GM19351 (cell line): ENCODE data around the gene GABRB1.
A peak's percentile ranks its signal among the peaks of the same experiment; 100 is the strongest.
"Not testable (repeated sequence)": the region's sequence is repeated elsewhere in the genome, so short reads cannot be mapped to it uniquely, and the experiment has no call there.

Source experiments
- ATAC-seq: cut with Tn5 transposase; IDR thresholded peaks from one replicate; pipeline ENCODE4 v1.9.1; 2021; ENCODE audit warnings: mild to moderate bottlenecking, moderate library complexity; ENCODE audit not compliant: unreplicated experiment

GABRB1 gene

DNA sequence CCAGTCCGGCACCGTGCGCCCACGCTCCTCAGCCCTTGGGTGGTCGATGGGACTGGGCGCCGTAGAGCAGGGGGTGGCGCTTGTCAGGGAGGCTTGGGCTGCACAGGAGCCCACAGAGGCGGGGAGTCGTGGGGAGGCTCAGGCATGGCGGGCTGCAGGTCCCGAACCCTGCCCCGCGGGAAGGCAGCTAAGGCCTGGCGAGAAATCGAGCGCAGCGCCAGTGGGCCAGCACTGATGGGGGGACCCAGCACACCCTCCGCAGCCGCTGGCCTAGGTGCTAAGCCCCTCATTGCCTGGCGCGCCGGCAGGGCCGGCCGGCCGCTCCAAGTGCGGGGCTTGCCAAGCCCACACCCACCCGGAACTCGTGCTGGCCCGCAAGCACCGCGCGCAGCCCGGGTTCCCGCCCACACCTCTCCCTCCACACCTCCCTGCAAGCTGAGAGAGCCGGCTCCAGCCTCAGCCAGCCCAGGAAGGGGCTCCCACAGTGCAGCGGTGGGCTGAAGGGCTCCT lies 346.7 kb downstream of the GABRB1 start:
- ATAC-seq: not testable (repeated sequence)

DNA sequence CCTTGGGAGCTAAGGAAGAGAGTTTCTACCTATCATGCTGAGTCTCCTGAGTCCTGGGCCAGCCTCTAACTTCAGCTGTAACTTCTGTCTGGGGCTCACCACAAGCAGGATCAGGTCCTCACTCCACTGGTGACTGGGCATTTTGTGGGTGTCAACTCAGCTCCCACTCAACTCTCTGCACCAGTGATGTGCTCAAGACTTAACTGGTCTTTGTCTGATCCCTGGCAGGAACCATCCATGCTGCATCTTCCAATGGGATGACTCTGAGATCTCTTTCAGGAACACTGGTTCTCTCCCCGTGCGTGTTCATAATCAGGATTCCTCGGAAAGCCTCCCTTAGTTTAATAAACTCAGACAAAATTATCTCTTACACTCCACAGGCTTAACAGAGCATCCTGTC lies 349.8 kb downstream of the GABRB1 start:
- no peak for ATAC-seq

DNA sequence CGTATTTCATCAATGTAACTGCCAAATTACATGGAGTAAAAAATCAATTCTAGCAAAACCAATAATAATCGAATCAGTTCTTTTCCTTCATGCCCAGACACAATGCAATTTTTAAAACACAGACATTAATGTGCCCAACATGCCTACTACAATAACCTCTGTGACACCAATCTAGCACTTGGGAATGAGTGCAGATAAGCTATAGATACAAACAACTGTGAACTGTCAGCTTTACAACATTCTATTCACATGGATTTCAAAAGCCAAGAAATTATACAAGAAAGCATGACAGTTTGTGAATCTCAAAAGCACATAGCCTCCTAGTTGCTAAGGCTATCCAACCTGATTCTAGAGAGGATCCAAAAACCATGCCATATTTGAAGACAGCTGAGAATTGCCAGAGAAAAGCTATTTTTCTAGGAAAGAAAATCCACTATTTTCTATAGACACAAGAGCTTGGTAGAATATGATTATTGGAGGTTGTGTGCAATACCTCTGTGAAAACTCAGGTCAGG lies 351.5 kb downstream of the GABRB1 start:
- ATAC-seq: no peak

DNA sequence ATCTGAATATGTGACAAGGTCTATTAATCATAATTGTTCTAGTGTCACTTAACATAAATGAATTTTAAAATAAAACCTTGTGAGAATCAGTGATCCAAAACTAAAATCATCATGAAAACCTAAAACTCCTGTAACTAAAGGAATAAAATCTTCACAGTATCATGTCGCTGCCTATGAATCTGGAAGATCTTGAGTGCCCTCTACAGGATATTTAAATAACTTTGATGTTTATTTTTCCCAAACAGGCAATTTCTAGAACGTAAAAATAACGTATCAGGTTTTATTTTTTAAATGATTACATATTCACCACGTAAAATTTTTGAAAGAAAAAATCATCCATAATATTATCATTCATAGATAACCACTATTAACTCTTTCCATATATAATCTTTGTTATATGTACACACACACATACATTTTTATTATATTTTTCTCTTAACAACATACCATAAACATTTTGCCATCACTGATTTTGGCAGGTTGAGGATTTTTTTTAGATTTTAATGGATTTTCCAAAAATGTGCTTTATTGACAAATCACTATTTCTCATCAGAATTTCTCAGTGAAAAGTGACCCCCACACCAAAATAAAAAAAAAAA lies 352.6 kb downstream of the GABRB1 start:
- peak; percentile 57 for ATAC-seq

DNA sequence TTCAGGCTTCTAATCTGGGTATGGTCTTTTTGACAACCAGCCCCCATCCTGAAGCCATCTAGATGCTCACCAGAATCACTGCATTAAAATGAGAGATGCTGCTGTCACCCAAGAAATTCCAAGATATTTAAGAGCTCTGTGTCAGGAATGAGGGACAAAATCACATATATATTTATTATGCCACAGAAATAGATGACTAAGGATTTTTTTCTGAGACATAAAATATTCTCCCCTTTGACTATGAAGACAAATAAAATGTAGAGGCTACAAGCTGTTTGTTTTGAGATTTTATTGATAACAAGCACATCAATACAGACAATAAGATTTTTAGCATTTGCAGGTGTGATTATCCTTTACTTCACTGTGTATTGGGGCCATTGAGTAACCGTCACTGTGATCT lies 354.8 kb downstream of the GABRB1 start:
- ATAC-seq: no peak

DNA sequence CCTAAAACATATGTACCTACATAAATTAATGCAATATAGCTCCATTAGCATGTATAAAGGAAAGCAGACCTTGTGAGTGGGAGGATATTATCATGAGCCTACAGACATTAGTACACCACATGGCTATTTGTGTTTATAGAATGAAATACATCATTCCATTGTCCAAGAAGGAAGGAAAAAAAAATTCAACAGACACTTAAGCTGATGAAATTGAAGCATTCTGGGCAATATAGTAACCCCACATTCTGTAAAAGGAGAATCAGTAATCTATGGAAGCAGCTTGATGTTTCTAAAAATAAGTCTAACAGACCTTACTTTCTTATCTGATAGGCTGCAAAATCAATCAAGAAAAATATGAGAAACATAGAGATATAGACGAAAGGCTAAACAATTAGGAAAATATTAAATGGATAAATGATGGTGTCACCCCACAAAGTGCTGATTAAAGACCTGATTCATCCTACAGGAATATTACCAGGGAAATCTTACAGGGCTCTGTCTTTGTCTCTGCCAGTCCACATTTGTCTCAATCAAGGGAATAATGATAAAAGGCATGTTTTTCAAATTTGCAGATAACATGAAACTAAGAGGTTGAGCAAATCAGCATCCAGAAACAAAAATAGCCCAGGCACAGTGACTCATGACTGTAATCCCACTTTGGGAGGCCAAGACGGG lies 355.3 kb downstream of the GABRB1 start:
- no peak for ATAC-seq

DNA sequence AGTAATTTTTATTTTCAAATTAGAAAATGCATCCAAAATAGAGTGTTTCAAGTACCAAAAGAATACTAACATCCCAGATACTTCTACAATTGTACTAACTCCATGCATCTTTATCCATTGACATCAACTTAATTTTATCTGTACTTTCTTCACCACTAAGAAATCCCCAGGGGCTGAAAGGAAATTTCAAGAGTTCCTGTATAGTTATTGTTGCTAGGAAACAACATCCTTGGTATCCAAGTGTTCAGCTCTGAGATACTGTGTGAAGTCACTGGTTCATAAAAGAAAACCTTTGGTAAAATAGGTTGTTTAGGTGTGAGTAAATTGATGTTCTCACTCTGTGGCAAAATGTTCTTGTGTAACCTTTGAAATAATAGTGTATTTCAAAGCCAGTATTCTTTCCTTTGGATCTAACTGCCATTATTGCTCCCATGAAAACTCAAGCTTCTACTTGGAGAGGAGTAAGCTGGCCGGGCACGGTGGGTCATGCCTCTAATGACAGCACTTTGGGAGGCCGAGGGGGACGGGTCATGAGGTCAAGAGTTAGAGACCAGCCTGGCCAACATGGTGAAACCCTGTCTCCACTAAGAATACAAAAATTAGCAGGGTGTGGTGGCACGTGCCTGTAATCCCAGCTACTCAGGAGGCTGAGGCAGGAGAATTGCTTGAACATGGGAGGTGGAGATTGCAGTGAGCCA lies 359.2 kb downstream of the GABRB1 start:
- no peak for ATAC-seq

DNA sequence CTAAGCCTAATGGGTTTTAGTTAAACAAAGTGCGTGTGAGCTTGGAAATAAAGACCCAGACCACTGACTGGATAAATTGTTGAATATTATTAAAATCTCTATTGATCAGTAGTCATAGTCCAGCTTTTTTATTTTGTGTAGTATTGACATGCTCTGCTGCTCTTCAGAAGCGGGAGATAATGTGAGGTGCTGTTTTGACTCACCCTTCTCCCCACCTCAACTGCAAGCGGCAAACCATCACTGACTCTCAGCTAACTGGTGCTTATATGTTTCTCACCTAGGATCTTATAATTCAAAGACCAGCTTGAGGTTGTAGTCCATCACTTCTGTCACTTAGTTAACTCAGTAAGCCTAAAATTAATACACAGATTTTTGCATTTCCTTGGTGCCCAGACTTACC lies 359.9 kb downstream of the GABRB1 start:
- ATAC-seq: peak; percentile 94

DNA sequence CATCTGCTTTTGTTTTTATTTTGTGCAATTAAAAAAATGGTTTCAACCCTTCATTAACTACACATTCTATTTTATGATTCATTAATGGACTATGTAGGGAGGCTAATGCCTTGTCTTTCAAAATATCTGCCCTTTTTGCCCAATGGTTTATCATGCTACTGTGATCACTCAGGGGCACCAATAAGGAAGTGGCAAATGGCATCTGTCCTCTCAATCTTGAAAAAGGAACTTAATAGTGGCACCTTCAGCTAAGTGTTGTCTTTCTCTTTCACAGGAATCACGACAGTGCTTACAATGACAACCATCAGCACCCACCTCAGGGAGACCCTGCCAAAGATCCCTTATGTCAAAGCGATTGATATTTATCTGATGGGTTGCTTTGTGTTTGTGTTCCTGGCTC lies 375.0 kb downstream of the GABRB1 start:
- no peak for ATAC-seq

DNA sequence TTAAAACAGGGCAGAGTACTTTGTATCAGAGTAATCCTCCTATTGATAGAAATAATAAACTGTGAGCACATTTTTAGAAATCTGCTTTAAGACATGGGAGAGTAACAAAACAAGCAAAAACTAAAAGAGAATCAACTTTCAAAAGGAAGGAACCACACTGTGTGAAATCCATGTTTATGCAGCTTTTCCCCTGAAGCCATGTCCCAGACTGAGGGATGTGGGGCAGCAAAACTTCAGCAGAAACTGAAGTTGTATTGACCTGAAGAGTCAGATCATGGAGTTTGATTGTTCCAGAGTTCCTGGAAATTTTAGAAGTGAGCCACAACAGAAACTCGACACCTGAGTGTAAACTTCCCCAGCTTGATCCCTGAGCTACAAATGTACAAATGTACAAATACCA lies 378.9 kb downstream of the GABRB1 start:
- no peak for ATAC-seq

DNA sequence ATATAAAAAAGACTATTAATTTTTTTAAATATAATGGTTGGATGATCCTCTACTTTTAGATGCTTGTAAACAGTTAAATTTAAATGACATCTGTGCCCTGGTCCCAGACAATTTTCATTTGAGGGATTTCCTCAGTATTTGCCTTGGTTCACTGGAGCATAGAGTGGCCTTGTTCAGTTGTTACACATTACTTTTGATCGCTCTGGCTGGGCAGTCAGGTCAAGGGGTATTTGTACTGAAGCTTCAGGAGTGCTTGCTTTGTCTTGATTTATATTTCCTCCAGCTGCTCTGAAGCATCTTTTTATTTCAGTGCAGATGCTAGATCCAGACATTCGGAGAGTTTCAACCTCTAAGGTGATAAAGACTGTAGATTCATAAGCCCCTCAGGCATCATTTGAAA lies 382.2 kb downstream of the GABRB1 start:
- ATAC-seq: no peak

DNA sequence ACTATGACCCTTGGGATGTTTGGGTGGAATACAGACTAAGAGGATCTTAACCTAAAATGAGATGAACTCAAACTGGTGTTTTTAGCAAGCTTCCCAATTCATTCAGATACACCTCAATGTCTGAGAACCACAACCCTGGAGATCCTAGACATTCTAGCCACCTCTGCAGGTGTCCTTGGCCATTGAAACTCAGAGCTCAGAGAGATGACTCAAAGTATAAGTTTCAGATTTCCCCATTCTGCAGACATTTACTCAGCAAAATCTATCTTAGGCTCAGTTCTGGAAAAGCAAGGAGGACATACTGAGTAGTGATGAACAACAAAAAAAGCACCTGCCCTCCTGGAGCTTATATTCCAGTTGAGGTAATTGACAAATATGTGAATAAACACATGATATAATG lies 384.4 kb downstream of the GABRB1 start:
- peak; percentile 73 for ATAC-seq

DNA sequence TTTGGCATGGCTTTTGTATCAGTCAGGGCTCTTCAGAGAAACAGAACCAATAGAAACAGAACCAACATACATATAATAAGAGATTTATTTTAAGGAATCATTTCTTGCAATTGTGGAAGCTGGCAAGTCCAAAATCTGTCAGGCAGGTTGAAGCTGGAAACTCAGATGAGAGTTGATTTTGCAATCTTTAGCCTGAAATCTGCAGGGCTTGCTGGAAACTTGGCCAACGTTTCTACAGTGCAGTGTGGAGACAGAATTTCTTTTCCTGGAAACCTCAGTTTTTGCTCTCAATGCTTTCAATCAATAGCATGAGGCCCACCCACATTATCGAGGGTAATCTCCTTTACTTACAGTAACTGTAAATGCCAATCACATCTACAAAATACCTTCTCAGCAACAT lies 386.8 kb downstream of the GABRB1 start:
- ATAC-seq: no peak

DNA sequence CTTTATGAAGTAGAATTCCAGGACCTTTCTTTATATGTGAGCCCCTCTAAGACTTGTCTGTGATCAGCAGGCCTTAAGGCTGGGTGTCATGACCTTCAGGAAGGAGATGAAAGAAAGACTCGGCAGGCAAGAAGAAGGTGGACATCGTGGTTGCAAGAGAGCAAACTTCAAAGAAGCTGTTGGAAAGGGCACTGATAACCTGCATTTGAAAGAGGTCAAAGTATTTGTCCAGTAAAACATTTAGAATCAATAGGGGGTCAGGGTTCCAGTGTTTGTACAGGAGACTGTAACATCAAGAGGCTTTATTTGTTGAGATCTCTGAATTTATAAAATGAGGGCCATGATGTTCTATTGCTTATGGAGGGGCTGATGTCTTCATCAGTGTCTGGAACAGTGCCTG lies 387.9 kb downstream of the GABRB1 start:
- no peak for ATAC-seq

DNA sequence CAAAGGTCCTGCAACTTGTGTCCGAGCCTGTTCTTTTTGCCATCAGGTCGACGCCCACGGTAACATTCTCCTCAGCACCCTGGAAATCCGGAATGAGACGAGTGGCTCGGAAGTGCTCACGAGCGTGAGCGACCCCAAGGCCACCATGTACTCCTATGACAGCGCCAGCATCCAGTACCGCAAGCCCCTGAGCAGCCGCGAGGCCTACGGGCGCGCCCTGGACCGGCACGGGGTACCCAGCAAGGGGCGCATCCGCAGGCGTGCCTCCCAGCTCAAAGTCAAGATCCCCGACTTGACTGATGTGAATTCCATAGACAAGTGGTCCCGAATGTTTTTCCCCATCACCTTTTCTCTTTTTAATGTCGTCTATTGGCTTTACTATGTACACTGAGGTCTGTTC lies 394.3 kb downstream of the GABRB1 start:
- ATAC-seq: no peak

DNA sequence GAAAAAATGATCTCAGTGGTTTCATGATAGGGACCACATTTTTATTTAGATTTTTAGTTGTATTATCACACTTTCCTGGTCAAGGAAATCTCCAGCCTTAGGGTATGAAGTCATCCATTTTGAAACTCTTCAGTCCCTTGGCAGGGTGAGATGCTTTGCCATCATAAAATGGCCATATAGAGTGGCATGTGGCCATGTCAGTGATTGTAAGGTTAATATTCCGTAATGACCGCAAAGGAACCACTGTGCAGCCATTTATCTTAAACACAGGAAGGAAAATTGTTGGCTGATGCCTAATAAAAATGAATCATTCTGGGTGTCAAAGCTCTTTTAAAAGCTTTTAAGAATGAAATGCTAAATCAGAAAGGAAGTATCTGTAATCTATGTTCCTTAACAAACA lies 396.6 kb downstream of the GABRB1 start:
- ATAC-seq: no peak

DNA sequence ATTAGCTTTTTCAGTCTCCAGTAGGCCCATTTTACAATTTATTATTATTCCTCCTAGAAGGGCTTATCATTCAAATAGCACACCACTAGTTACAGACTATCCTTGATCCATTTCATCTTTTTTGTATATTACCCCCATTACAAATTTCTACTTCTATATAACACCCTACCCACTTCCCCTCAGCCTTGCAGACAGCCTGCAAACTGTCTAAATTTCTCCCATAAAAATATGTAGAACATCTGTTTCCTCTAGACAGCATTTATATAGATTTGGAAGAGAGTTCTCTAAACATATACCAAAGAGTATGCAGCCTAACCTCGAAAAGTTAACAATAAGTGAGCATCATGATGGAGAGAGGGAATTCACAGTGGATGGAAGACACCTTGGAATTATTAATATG lies 401.4 kb downstream of the GABRB1 start:
- no peak for ATAC-seq

DNA sequence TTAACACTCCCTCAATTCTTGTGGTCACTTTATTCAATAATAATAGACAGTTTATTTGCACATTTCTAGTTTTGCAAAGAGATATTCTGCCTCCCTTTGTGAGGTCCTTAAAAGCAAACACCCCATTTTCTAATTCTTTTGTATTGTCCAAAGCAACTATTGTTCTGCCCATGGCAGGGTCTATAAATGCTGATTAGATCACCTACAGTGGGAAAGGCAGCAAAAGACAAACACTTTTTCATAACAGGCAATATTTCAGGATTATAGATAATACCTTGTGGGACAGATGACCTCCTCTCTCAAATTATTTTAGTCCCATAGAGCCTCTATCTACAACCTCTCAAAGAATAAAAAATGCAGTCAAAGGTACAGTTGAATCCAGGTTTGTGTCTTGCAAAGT lies 403.6 kb downstream of the GABRB1 start:
- no peak for ATAC-seq

DNA sequence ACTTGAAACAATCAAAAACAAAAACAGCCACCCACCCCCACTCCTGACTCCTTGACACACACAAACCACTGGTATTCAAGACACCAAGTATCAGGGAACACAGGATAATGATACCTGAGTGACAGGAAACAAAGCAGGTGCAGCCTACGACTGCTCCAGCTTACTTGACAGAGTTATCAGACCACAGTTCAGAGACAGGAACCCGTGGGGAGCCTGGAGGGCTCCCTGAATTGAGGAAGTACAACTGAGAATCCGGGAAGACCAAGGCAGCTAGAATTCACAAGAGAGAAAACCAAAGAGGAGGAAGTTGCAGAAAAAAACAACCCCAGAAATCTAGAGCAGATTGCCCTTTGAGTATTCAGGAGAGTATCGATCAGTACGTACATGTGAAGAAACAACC lies 411.6 kb downstream of the GABRB1 start:
- peak; percentile 81 for ATAC-seq

DNA sequence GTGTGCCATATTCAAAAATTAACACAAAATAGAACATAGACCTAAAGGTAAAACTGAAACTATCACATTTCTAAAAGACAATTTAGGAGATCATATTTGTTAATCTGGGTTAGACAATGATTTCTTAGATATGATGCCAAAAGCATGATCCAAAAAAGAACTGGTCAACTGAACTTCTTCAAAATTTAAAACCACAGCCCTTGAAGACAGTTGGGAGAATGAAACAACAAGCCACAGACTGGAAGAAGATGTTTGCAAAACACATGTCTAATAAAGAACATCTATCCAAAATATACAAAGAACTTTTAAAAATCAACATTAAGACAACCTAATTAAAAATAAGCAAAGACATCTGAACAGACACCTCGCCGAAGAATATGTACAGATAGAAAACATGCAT lies 412.7 kb downstream of the GABRB1 start:
- ATAC-seq: no peak

DNA sequence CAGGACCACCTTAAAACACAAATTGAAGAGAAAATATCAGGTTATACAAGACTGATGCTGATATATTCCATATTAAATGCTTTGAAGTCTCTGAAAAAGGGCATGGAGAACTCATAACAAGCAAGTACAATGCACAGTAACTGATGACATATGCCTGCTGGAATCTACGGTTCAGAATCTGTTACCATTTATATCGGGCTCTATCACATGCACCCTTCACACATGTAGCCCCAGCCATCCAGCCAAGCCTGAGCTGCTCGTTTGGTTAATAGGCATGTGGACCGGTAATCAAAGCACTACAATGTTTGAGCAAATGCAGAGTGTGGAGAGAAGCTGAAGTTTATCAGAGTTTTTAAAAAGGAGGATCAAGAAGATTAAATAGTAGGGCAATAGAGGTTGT lies 420.3 kb downstream of the GABRB1 start:
- no peak for ATAC-seq

DNA sequence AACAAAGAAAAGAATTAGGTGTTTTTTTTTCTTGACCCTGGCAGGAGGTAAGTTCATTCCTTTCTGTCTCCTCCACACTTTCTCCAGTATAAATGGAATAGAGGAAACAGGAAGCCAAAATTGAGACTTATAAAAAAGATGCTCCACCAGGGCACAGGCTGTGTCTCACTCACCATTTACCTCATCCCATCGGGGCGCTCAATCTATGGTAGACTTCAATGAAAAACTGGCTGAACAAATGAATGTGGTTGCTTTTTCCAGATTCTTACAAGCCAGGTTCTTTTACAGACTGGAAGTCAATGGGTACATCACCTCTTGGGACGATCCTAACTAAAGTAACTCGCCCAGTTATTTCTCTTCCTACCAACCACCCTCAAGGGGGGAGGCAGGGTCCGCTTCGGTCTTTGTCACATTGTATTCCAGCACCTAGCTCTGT lies 431.4 kb downstream of the GABRB1 start:
- ATAC-seq: no peak
